Esophagus muscularis mucosa (tissue), 4 donors: Measurements from ENCODE around the gene CLN3. TPM values are rescaled to one million over a fixed set of nuclear protein-coding genes. Genes with fewer than 3 reads are reported as not detected.
"Not testable (repeated sequence)": the region's sequence is repeated elsewhere in the genome, so short reads cannot be mapped to it uniquely, and the experiment has no call there.

Experiments used
- DNase-seq: peaks from one replicate; pipeline ENCODE4 v3.0.0-alpha.2; 2017; ENCODE audit errors: extremely low spot score
- H3K27ac ChIP-seq, 4 donors: fragments of 200-600 bp; sonication (generic); replicated peaks in 1 of 4; 1 replicate in 3 of 4; 2 replicates in 1 of 4; pipeline ENCODE4 v1.5.1; 2016 to 2019; ENCODE audit warnings: mild to moderate bottlenecking in 1 of 4
- H3K27me3 ChIP-seq, 4 donors: fragments of 200-600 bp; sonication (generic); one replicate each; pipeline versions ENCODE4 v1.5.1 to v1.6.0; 2016 to 2019
- H3K36me3 ChIP-seq, 4 donors: fragments of 200-600 bp; sonication (generic); one replicate each; pipeline ENCODE4 v1.5.1; 2016 to 2019
- H3K4me1 ChIP-seq, 4 donors: fragments of 200-600 bp; sonication (generic); one replicate each; pipeline ENCODE4 v1.5.1; 2016 to 2019
- H3K4me3 ChIP-seq, 4 donors: fragments of 200-600 bp; sonication (generic); 1 replicate in 2 of 4; 2 replicates in 2 of 4; pipeline ENCODE4 v1.5.1; 2016 to 2019; ENCODE audit warnings: mild to moderate bottlenecking in 4 of 4, moderate library complexity in 1 of 4
- H3K9me3 ChIP-seq, 4 donors: fragments of 200-600 bp; sonication (generic); 1 replicate in 3 of 4; 2 replicates in 1 of 4; pipeline ENCODE4 v1.5.1; 2016 to 2019
- CTCF ChIP-seq, 3 experiments: fragments of 200-600 bp in 2 of 3; fragments of 450-650 bp in 1 of 3; sonication (generic) in 2 of 3; IDR thresholded peaks; one replicate each; pipeline ENCODE4 v1.5.1; 2017 to 2019; ENCODE audit warnings: antibody characterized with exemption in 3 of 3, mild to moderate bottlenecking in 2 of 3, moderate library complexity in 1 of 3
- EP300 ChIP-seq: sonication (generic); formaldehyde crosslinking; IDR thresholded peaks from one replicate; pipeline ENCODE4 v1.6.1; 2017; ENCODE audit warnings: antibody characterized with exemption
- POLR2A ChIP-seq: fragments of 450-650 bp; IDR thresholded peaks from one replicate; pipeline ENCODE4 v1.6.1; 2017; ENCODE audit warnings: antibody characterized with exemption, moderate library complexity, mild to moderate bottlenecking, low read depth
- POLR2AphosphoS5 ChIP-seq, 2 donors: sonication (generic); formaldehyde crosslinking; IDR thresholded peaks; one replicate each; pipeline ENCODE4 v1.6.1; 2017; ENCODE audit warnings: antibody characterized with exemption in 2 of 2
- WGBS: methylation state at CpG from one replicate; pipeline ENCODE4 v1.1.5; 2018; 5-methylcytosine and 5-hydroxymethylcytosine counted together
- intact Hi-C: fragments of 100-400 bp; cut with DNase I; formaldehyde crosslinking; loops from one replicate; pipeline ENCODE4 v1.15.1; 2023
- total RNA-seq, 4 donors: library from RNA; depleted of rRNA; stranded (reverse); fragments of >200 nt; gene quantifications; one replicate each; pipeline versions ENCODE4 v1.1.0 to v1.2.1, GENCODE V29; 2016

The CLN3 gene
- total RNA-seq, 4 donors from 2014 or later: 10.3 to 23.3 (median 16.6) TPM

DNA sequence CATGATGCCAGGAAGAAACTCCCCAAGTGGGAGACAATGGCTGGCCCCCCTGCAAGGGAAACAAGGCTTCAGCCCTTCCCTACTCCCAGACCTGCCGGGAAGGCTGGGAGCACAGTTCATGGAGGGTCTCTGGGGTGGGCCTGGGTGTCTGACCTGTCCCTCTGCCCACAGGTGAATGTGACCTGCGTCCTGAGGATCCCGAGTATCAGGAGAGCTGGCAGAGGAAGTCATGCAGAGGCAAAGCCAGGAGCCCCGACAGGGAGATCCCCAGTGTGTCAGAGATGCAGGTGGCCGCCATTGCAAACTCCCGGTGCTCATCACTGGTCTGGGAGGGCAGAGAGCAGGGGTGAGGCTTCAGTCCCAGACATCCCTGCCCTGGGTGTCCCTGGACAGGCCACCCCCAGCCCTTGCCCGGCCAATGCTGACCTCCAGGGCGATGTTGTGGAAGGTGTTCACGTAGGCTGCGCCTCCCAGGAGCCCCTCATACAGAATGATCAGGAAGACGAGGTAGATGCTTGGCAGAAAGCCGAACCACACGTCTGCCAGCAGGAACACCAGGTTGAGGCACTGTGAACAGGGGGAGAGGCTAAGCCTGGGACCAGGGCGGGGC, 14.5 kb downstream of the CLN3 start:
- Histone ChIP-seq H3K9me3 (no peaks in the 10 kb centered on the region), H3K4me1 (no peaks in the 10 kb centered on the region), H3K27ac (no peak overlapping the region), H3K27me3 (no peaks in the 10 kb centered on the region), H3K36me3 (peaks cover 48 to 96% (median 87%) of the 10 kb centered on the region in 4 donors), H3K4me3 (no peak overlapping the region)
- intact Hi-C loops: no loop called here
- DNase-seq: no peak
- TF ChIP-seq CTCF (IDR thresholded peaks at IDR 0.05) (no peak), POLR2A (no peak), POLR2AphosphoS5 (IDR thresholded peaks at IDR 0.05) (no peak), EP300 (no peak)
- WGBS: 90% methylated on average over 10 of the region's 14 CpGs

DNA sequence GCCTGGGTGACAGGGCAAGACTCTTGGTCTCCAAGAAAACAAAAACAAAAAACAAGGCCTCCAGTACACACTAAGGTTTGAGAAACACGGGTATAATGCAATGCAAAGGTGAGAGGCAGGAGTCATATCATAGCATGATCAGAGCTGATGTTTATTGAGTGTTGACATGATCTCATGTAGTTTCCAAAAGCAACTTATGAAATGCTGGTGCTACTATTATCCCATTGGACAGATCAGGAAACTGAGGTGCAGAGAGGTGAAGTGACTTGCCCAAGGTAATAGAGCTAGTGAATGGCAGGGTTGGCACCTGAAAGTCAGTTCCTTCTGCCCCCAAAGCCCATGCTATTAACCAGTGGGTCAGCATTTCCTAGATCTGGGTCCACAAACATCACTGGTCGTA, 16.7 kb downstream of the CLN3 start:
- H3K27me3 ChIP-seq: no peaks in the 10 kb centered on the region
- no peaks in the 10 kb centered on the region for H3K4me1 ChIP-seq
- TF ChIP-seq CTCF (IDR thresholded peaks at IDR 0.05): no peak
- TF ChIP-seq EP300: no peak
- TF ChIP-seq POLR2A: no peak
- no peak for TF ChIP-seq POLR2AphosphoS5 (IDR thresholded peaks at IDR 0.05)
- DNase-seq: no peak
- 93% methylated on average over 2 of the region's 2 CpGs for WGBS
- intact Hi-C loops: no loop called here
- no peak overlapping the region for H3K4me3 ChIP-seq
- H3K36me3 ChIP-seq: peaks cover 34 to 74% (median 68%) of the 10 kb centered on the region in 4 donors
- no peak overlapping the region for H3K27ac ChIP-seq
- H3K9me3 ChIP-seq: no peaks in the 10 kb centered on the region

GRCh38 chr16:28473714-28474265, 18.1 kb downstream of the CLN3 start:
- TF ChIP-seq EP300 (no peak), POLR2A (no peak), POLR2AphosphoS5 (IDR thresholded peaks at IDR 0.05) (no peak), CTCF (IDR thresholded peaks at IDR 0.05) (no peak)
- H3K27me3 ChIP-seq: no peaks in the 10 kb centered on the region
- no peak overlapping the region for H3K27ac ChIP-seq
- peaks cover 22 to 60% (median 54%) of the 10 kb centered on the region in 4 donors for H3K36me3 ChIP-seq
- WGBS: 93% methylated on average over 8 of the region's 8 CpGs
- no peaks in the 10 kb centered on the region for H3K9me3 ChIP-seq
- no peaks in the 10 kb centered on the region for H3K4me1 ChIP-seq
- no peak overlapping the region for H3K4me3 ChIP-seq
- intact Hi-C loops: no loop called here
- DNase-seq: no peak

- H3K4me3 ChIP-seq, DNase-seq, H3K27me3 ChIP-seq, H3K4me1 ChIP-seq, H3K9me3 ChIP-seq, H3K36me3 ChIP-seq, intact Hi-C loops, H3K27ac ChIP-seq: not testable (repeated sequence)
- no CpG with 5 or more reads among the region's 6 CpGs for WGBS
Observed at GRCh38 chr16:28447081-28447480, 44.8 kb downstream of the CLN3 start.

DNA sequence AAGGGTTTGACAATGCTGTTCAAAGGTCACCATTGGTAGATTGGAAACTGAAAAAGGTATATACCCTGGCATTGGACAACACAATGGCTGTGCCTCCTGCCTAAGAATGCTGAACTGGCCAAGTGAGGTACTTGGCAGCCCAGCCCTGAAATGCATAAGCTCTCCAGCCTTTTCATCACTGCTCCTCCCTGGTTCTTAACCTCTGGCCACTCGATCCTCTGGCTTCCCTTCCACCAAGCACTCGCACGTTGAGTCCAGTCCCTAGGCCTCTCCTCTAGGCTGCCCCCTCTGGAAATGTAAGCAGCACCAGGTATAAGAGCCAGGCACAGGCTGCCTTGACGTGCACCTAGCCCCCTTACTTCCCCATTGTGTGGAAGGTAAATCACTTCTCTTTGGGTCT, 45.5 kb downstream of the CLN3 start:
- intact Hi-C loops, H3K9me3 ChIP-seq, H3K27ac ChIP-seq, H3K36me3 ChIP-seq, H3K4me3 ChIP-seq, DNase-seq, H3K27me3 ChIP-seq, H3K4me1 ChIP-seq: not testable (repeated sequence)
- no CpG with 5 or more reads among the region's 4 CpGs for WGBS

GRCh38 chr16:28443943-28444342, 47.9 kb downstream of the CLN3 start:
- intact Hi-C loops, DNase-seq, H3K9me3 ChIP-seq, H3K36me3 ChIP-seq, H3K27ac ChIP-seq, H3K4me3 ChIP-seq, H3K27me3 ChIP-seq, H3K4me1 ChIP-seq: not testable (repeated sequence)
- WGBS: 97% methylated on average over 3 of the region's 6 CpGs

- H3K9me3 ChIP-seq, H3K27me3 ChIP-seq, H3K4me3 ChIP-seq, H3K36me3 ChIP-seq, DNase-seq, H3K4me1 ChIP-seq, H3K27ac ChIP-seq, intact Hi-C loops: not testable (repeated sequence)
- WGBS: 44% methylated on average over 3 of the region's 6 CpGs
Observed at GRCh38 chr16:28438899-28439298, 53.0 kb downstream of the CLN3 start.

- H3K9me3 ChIP-seq, H3K27ac ChIP-seq, H3K36me3 ChIP-seq, H3K4me1 ChIP-seq, intact Hi-C loops, H3K27me3 ChIP-seq, H3K4me3 ChIP-seq: not testable (repeated sequence)
- WGBS: no CpG with 5 or more reads among the region's 29 CpGs
- peak; percentile 17 for DNase-seq
Observed at GRCh38 chr16:28435340-28435739, 56.5 kb downstream of the CLN3 start.
